ENCODE data around the gene PNPLA6. TPM values are rescaled to one million over a fixed set of nuclear protein-coding genes. Genes with fewer than 3 reads are reported as not detected.

Gene PNPLA6
- total and polyA plus RNA-seq, 2 of the 4 experiments (the other 2 are of a cell fraction), result 17.9 to 52.7 TPM

DNA sequence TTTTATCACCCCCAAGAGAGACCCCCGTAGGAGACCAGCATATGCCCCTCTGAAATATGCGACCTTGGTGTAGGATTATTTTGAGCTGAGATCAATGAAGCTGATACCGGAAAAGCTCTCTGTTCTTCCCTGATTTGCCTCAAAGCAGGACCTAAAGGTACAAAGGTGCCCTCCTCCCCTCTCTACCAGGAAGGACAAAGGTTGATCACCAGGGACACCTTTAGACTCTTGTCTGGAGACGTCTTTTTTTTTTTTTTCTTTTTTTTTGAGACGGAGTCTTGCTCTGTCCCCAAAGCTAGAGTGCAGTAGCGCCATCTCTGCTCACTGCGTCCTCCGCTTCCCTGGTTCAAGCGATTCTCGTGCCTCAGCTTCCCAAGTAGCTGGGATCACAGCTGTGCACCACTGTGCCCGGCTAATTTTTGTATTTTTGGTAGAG, 45.9 kb upstream of the PNPLA6 start:
- no peaks in the 10 kb centered on the region for H4K20me1 ChIP-seq (ENCODE audit: insufficient read depth, low read length)
- BruUV-seq (replicated peaks), result no TSS peak

More for the DNA sequence above, 45.9 kb upstream of the PNPLA6 start:
- Histone ChIP-seq H2AFZ (replicated peaks; ENCODE audit: low read length, poor library complexity) (peak overlapping the region; percentile 93), H3K4ac (ENCODE audit: low read depth, low read length) (peak overlapping the region; percentile 84; the same call in 1 of the 2 replicates), H3K9ac (ENCODE audit: low read depth, low read length) (no peak overlapping the region), H3K27me3 (ENCODE audit: control insufficient read depth, insufficient read depth, low read length) (no peaks in the 10 kb centered on the region), H3K56ac (ENCODE audit: extremely low read depth, insufficient read depth, low read length) (no peak overlapping the region), H2BK120ac (ENCODE audit: low read depth, low read length) (no peak overlapping the region), H3K36me3 (ENCODE audit: control insufficient read depth, insufficient read depth, low read length) (no peaks in the 10 kb centered on the region), H4K5ac (ENCODE audit: low read depth, low read length) (peak overlapping the region; percentile 99), H3K4me2 (ENCODE audit: low read depth, low read length) (no peak overlapping the region), H4K8ac (ENCODE audit: low read depth in 2 of 2, low read length in 2 of 2) (peak overlapping the region; percentile 99 to 100), H3K27ac (ENCODE audit: insufficient read depth, low read length) (no peak overlapping the region), H3K79me1 (ENCODE audit: low read depth in 1 of 2, low read length in 2 of 2) (no peaks in the 10 kb centered on the region), H3K14ac (replicated peaks; ENCODE audit: low read depth, low read length) (no peak overlapping the region), H3K18ac (ENCODE audit: low read depth, low read length) (no peak overlapping the region), H2BK20ac (ENCODE audit: low read depth, low read length) (no peak overlapping the region), H3K4me1 (ENCODE audit: control insufficient read depth, insufficient read depth, low read length) (peaks cover 3% of the 10 kb centered on the region; the same call in 1 of the 2 replicates), H2BK15ac (ENCODE audit: low read depth, low read length) (peak overlapping the region; percentile 7; the same call in 1 of the 3 replicates), H2AK9ac (replicated peaks; ENCODE audit: low read depth, low read length, poor library complexity) (peak overlapping the region; percentile 2), H4K91ac (ENCODE audit: insufficient read depth, low read depth, low read length) (no peak overlapping the region), H3K4me3 (ENCODE audit: insufficient read depth, low read depth, low read length) (no peak overlapping the region), H2AK5ac (ENCODE audit: low read depth, low read length) (peak overlapping the region; percentile 85; the same call in 1 of the 2 replicates), H3K23ac (ENCODE audit: low read depth, low read length) (no peak overlapping the region), H3K9me3 (ENCODE audit: control insufficient read depth, insufficient read depth, low read length) (no peaks in the 10 kb centered on the region), H2BK5ac (ENCODE audit: low read depth, low read length, poor library complexity, severe bottlenecking) (no peak overlapping the region), H3K9me1 (ENCODE audit: insufficient read depth, low read length) (peaks cover 4% of the 10 kb centered on the region; the same call in 1 of the 2 replicates)
- POLR2A ChIA-PET (ENCODE audit: unreplicated experiment), result interaction anchor here (0.6 kb wide), 2 partner anchors 26 to 106 kb away, joined by 4 to 9 read pairs; partner anchors contain the start of gene ZNF358
- in situ Hi-C loops (cut with MboI; ENCODE audit: low sequenced_read_pairs) (no loop called here), intact Hi-C loops (cut with micrococcal nuclease) (no loop called here), dilution Hi-C loops (cut with HindIII; ENCODE audit: low sequenced_read_pairs, unreplicated experiment) (no loop called here)
- CTCF ChIA-PET, result interaction anchor here (0.7 kb wide), 1 partner anchor 201 kb away, joined by 3 read pairs; no protein-coding TSS in a partner anchor
- no peak for ATAC-seq (ENCODE audit: low read depth)
- DNase-seq, result no peak
- WGBS, 2 experiments (ENCODE audit: extremely low coverage in 2 of 2, insufficient read length in 1 of 2), result 100% methylated on average over 1 of the region's 11 CpGs; no CpG with 5 or more reads in 1 of the 2 experiments
- TF ChIP-seq, protein P1, sequence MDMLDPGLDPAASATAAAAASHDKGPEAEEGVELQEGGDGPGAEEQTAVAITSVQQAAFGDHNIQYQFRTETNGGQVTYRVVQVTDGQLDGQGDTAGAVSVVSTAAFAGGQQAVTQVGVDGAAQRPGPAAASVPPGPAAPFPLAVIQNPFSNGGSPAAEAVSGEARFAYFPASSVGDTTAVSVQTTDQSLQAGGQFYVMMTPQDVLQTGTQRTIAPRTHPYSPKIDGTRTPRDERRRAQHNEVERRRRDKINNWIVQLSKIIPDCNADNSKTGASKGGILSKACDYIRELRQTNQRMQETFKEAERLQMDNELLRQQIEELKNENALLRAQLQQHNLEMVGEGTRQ (IDR thresholded peaks at IDR 0.05; ENCODE audit: low read depth, low read length), result no peak
- no peak for TF ChIP-seq MXI1 (IDR thresholded peaks at IDR 0.05; ENCODE audit: borderline replicate concordance, low read depth, low read length)
- no peak for TF ChIP-seq MAFK (IDR thresholded peaks at IDR 0.05; ENCODE audit: low read depth, low read length)
- TF ChIP-seq BHLHE40 (IDR thresholded peaks at IDR 0.05; ENCODE audit: low read depth, low read length), result no peak
